ENCODE data around the gene MCCC1. TPM values are rescaled to one million over a fixed set of nuclear protein-coding genes. Genes with fewer than 3 reads are reported as not detected.

MCCC1 gene
- total RNA-seq, 1 donor from 2014 or later: 31.6 TPM

- no peaks in the 10 kb centered on the region for H3K4me1 Mint-ChIP-seq
- CTCF ChIA-PET: no interaction called here
- H3K27ac Mint-ChIP-seq: no peak overlapping the region
- peaks cover 88% of the 10 kb centered on the region for H3K36me3 Mint-ChIP-seq (ENCODE audit: low read depth)
- H3K9me3 Mint-ChIP-seq: no peaks in the 10 kb centered on the region
- no peaks in the 10 kb centered on the region for H3K27me3 Mint-ChIP-seq
- POLR2A ChIA-PET: no interaction called here
- intact Hi-C loops (cut with micrococcal nuclease): no loop called here
- no peak for ATAC-seq (ENCODE audit: low read depth)
- DNase-seq: no peak
- H3K4me3 Mint-ChIP-seq: no peak overlapping the region
- TF ChIP-seq, protein P1, sequence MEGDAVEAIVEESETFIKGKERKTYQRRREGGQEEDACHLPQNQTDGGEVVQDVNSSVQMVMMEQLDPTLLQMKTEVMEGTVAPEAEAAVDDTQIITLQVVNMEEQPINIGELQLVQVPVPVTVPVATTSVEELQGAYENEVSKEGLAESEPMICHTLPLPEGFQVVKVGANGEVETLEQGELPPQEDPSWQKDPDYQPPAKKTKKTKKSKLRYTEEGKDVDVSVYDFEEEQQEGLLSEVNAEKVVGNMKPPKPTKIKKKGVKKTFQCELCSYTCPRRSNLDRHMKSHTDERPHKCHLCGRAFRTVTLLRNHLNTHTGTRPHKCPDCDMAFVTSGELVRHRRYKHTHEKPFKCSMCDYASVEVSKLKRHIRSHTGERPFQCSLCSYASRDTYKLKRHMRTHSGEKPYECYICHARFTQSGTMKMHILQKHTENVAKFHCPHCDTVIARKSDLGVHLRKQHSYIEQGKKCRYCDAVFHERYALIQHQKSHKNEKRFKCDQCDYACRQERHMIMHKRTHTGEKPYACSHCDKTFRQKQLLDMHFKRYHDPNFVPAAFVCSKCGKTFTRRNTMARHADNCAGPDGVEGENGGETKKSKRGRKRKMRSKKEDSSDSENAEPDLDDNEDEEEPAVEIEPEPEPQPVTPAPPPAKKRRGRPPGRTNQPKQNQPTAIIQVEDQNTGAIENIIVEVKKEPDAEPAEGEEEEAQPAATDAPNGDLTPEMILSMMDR (IDR thresholded peaks at IDR 0.05): no peak
Observed at GRCh38 chr3:183081459-183082183, 17.7 kb downstream of the MCCC1 start.

DNA sequence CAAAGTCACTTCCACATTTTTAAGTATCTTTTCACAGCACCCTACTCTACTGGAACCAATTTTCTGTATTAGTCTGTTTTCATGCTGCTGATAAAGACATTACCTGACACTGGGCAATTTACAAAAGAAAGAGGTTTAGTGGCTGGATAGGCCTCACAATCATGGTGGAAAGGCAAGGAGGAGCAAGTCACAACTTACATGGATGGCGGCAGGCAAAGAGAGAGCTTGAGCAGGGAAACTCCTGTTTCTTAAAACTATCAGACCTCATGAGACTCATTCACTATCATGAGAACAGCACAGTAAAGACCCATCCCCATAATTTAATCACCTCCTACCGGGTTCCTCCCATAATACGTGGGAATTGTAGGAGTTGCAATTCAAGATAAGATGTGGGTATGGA, 18.7 kb downstream of the MCCC1 start:
- H3K27ac Mint-ChIP-seq: no peak overlapping the region
- H3K36me3 Mint-ChIP-seq (ENCODE audit: low read depth): peaks cover 86% of the 10 kb centered on the region
- POLR2A ChIA-PET: no interaction called here

GRCh38 chr3:183074881-183075280, 24.4 kb downstream of the MCCC1 start:
- Mint-ChIP-seq H3K4me1 (peaks cover 2% of the 10 kb centered on the region), H3K27ac (no peak overlapping the region), H3K27me3 (no peaks in the 10 kb centered on the region), H3K4me3 (no peak overlapping the region), H3K36me3 (ENCODE audit: low read depth) (peaks cover 73% of the 10 kb centered on the region), H3K9me3 (peaks cover 3% of the 10 kb centered on the region)
- POLR2A ChIA-PET: no interaction called here
- intact Hi-C loops (cut with micrococcal nuclease): no loop called here
- ATAC-seq (ENCODE audit: low read depth): no peak
- DNase-seq: no peak
- TF ChIP-seq, protein P1 (IDR thresholded peaks at IDR 0.05): no peak
- CTCF ChIA-PET: no interaction called here

More for the DNA sequence above, 18.7 kb downstream of the MCCC1 start:
- H3K9me3 Mint-ChIP-seq: no peaks in the 10 kb centered on the region
- H3K27me3 Mint-ChIP-seq: no peaks in the 10 kb centered on the region
- DNase-seq (no peak), ATAC-seq (ENCODE audit: low read depth) (no peak)
- TF ChIP-seq, protein P1 (IDR thresholded peaks at IDR 0.05): no peak
- CTCF ChIA-PET: no interaction called here
- no peaks in the 10 kb centered on the region for H3K4me1 Mint-ChIP-seq
- intact Hi-C loops (cut with micrococcal nuclease): no loop called here
- H3K4me3 Mint-ChIP-seq: no peak overlapping the region

DNA sequence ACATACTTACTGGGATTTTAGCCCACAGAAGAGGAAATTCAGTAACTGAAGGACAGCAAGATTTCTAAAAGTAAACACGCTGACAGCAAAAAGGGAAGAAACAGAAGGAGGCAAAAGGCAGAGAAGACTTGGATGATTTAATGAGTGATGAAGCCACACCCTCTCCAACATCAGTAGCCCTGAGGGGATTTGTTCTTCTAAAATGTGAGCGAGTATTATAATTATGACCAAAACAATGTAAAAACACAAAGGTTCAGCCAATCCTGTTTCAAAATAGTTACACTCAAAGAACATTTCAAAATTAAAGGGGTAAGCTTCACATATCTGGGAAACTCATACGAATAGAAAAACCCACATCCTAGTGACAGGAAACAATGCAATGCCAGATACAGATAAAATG, 25.0 kb downstream of the MCCC1 start:
- TF ChIP-seq, protein P1 (IDR thresholded peaks at IDR 0.05): no peak
- Mint-ChIP-seq H3K27me3 (no peaks in the 10 kb centered on the region), H3K4me1 (peaks cover 2% of the 10 kb centered on the region), H3K36me3 (ENCODE audit: low read depth) (peaks cover 71% of the 10 kb centered on the region), H3K9me3 (peaks cover 3% of the 10 kb centered on the region), H3K27ac (no peak overlapping the region), H3K4me3 (no peak overlapping the region)
- POLR2A ChIA-PET: no interaction called here
- CTCF ChIA-PET: no interaction called here
- ATAC-seq (ENCODE audit: low read depth): no peak
- intact Hi-C loops (cut with micrococcal nuclease): no loop called here
- no peak for DNase-seq

GRCh38 chr3:183073839-183074238, 25.5 kb downstream of the MCCC1 start:
- ChIA-PET CTCF (no interaction called here), POLR2A (no interaction called here)
- H3K4me3 Mint-ChIP-seq: no peak overlapping the region
- peaks cover 2% of the 10 kb centered on the region for H3K4me1 Mint-ChIP-seq
- DNase-seq (no peak), ATAC-seq (ENCODE audit: low read depth) (no peak)
- TF ChIP-seq, protein P1 (IDR thresholded peaks at IDR 0.05): no peak
- no peaks in the 10 kb centered on the region for H3K27me3 Mint-ChIP-seq
- H3K36me3 Mint-ChIP-seq (ENCODE audit: low read depth): peaks cover 68% of the 10 kb centered on the region
- peaks cover 3% of the 10 kb centered on the region for H3K9me3 Mint-ChIP-seq
- no peak overlapping the region for H3K27ac Mint-ChIP-seq
- intact Hi-C loops (cut with micrococcal nuclease): no loop called here

Measured in activated B cell treated with CpG ODN at 0.5 μM for 24 hours (primary cell).